MCF 10A (cell line): ENCODE data around the gene CNOT4. TPM values are rescaled to one million over a fixed set of nuclear protein-coding genes. Genes with fewer than 3 reads are reported as not detected.

ENCODE experiments used
- BruUV-seq: library from RNA; stranded (reverse); fragments of 400-500 nt; replicated peaks from 2 replicates; lab custom pipeline; 2021; lab: Mats Ljungman, UMichigan
- CTCF ChIA-PET: fragments of 300-600 bp; sonication (Branson Sonifier 250); formaldehyde crosslinking; extraction: SDS; loops from one replicate; lab custom pipeline; 2021; ENCODE audit warnings: antibody characterized with exemption, inconsistent platforms; lab: Yijun Ruan, JAX
- POLR2A ChIA-PET: fragments of 300-600, 350-650 bp; sonication (Branson Sonifier 250); formaldehyde crosslinking; extraction: SDS; loops from one replicate; lab custom pipeline; 2020; ENCODE audit warnings: antibody characterized with exemption, inconsistent platforms; lab: Yijun Ruan, JAX
- DNase-seq: peaks from one replicate; pipeline ENCODE4 v3.0.0-alpha.2; 2018; ENCODE audit not compliant: unreplicated experiment
- H3K27ac Mint-ChIP-seq: one replicate; pipeline ENCODE4 v1.8.0; 2022; ENCODE audit warnings: mild to moderate bottlenecking, low read depth, mixed read lengths; ENCODE audit not compliant: unreplicated experiment
- H3K27me3 Mint-ChIP-seq: one replicate; pipeline ENCODE4 v1.8.0; 2022; ENCODE audit warnings: mixed read lengths; ENCODE audit not compliant: insufficient read depth, unreplicated experiment
- H3K36me3 Mint-ChIP-seq: one replicate; pipeline ENCODE4 v1.8.0; 2022; ENCODE audit warnings: mild to moderate bottlenecking, moderate library complexity, mixed read lengths; ENCODE audit not compliant: insufficient read depth, unreplicated experiment
- H3K4me1 Mint-ChIP-seq: one replicate; pipeline ENCODE4 v1.8.0; 2022; ENCODE audit warnings: mixed read lengths; ENCODE audit not compliant: insufficient read depth, unreplicated experiment
- H3K4me3 Mint-ChIP-seq: one replicate; pipeline ENCODE4 v1.8.0; 2022; ENCODE audit warnings: mild to moderate bottlenecking, moderate library complexity, mixed read lengths; ENCODE audit not compliant: unreplicated experiment
- H3K9me3 Mint-ChIP-seq: one replicate; pipeline ENCODE4 v1.8.0; 2022; ENCODE audit warnings: mixed read lengths; ENCODE audit not compliant: unreplicated experiment
- intact Hi-C: fragments of 100-400 bp; cut with micrococcal nuclease; formaldehyde crosslinking; loops from 2 replicates; pipeline ENCODE4 v1.14.1; 2022
- total RNA-seq: library from RNA; stranded (reverse); gene quantifications from 2 replicates; pipeline ENCODE4 v1.2.3, GENCODE V29; 2022
- TF ChIP-seq, protein P1 (sequence below): fragments of 200-600 bp; IDR thresholded peaks from one replicate; pipeline ENCODE4 v1.8.0; 2022; ENCODE audit warnings: antibody characterized with exemption, mild to moderate bottlenecking; ENCODE audit not compliant: unreplicated experiment

The CNOT4 gene
- total RNA-seq, 1 experiment from 2014 or later: 18.5 TPM

DNA sequence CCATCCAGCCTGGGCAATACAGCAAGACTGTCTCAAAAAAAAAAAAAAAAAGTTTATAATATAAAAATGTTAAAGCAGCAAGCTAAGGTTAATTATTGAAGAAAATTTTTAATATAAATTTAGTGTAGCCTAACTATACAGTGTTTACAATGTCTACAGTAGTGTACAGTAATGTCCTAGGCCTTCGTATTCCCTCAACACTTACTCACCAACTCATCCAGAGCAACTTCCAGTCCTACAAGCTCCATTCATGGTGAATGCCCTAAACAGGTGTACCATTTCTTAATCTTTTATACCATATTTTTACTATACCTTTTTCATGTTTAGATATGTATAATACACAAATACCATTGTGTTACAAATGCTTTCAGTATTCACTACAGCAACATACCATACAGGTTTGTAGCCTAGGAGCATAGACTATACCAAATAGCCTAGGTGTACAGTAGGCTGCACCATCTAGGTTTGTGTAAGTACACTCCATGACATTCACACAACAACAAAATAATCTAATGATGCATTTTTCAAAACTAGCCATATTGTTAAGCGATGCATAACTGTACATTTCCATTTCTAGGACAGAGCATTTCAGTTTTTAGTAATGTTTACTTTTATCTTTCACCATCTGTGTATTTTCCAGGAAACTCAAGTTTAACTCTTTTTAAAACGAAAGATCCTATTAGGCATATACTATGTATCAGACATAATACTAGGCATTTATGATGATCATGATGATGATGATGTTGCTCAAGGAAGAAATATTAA lies 43.3 kb downstream of the CNOT4 start:
- H3K36me3 Mint-ChIP-seq: peaks cover 5% of the 10 kb centered on the region
- no peak overlapping the region for H3K27ac Mint-ChIP-seq
- ChIA-PET POLR2A (interaction anchor here (0.7 to 1.3 kb wide), 2 partner anchors 10 to 1561 kb away, joined by 3 read pairs; no protein-coding TSS in a partner anchor), CTCF (interaction anchor here (0.7 to 0.9 kb wide), 3 partner anchors 13 to 117 kb away, joined by 3 to 4 read pairs (median 3); no protein-coding TSS in a partner anchor)
- no peaks in the 10 kb centered on the region for H3K4me1 Mint-ChIP-seq
- H3K27me3 Mint-ChIP-seq: no peaks in the 10 kb centered on the region
- no TSS peak for BruUV-seq
- intact Hi-C loops: no loop called here
- no peaks in the 10 kb centered on the region for H3K9me3 Mint-ChIP-seq
- H3K4me3 Mint-ChIP-seq: no peak overlapping the region
- TF ChIP-seq, protein P1, sequence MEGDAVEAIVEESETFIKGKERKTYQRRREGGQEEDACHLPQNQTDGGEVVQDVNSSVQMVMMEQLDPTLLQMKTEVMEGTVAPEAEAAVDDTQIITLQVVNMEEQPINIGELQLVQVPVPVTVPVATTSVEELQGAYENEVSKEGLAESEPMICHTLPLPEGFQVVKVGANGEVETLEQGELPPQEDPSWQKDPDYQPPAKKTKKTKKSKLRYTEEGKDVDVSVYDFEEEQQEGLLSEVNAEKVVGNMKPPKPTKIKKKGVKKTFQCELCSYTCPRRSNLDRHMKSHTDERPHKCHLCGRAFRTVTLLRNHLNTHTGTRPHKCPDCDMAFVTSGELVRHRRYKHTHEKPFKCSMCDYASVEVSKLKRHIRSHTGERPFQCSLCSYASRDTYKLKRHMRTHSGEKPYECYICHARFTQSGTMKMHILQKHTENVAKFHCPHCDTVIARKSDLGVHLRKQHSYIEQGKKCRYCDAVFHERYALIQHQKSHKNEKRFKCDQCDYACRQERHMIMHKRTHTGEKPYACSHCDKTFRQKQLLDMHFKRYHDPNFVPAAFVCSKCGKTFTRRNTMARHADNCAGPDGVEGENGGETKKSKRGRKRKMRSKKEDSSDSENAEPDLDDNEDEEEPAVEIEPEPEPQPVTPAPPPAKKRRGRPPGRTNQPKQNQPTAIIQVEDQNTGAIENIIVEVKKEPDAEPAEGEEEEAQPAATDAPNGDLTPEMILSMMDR: no peak
- no peak for DNase-seq

DNA sequence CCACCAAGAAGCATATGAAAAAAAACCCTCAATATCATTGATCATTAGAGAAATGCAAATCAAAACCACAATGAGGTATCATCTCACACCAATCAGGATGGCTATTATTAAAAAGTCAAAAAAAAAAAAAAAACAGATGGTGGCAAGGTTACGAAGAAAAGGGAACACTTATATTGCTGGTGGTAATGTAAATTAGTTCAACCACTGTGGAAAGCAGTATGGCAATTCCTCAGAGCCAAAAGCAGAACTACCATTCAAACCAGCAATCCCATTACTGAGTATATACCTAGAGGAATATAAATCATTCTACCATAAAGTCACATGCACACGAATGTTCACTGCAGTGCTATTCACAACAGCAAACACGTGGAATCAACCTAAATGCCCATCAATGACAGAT lies 46.0 kb downstream of the CNOT4 start:
- BruUV-seq: no TSS peak
- POLR2A ChIA-PET: interaction anchor here (0.8 to 1.4 kb wide), 2 partner anchors 17 kb away, joined by 3 to 5 read pairs; no protein-coding TSS in a partner anchor
- intact Hi-C loops: no loop called here
- H3K4me3 Mint-ChIP-seq: no peak overlapping the region
- CTCF ChIA-PET: no interaction called here
- no peak overlapping the region for H3K27ac Mint-ChIP-seq
- no peak for DNase-seq
- H3K27me3 Mint-ChIP-seq: no peaks in the 10 kb centered on the region
- TF ChIP-seq, protein P1: no peak
- H3K36me3 Mint-ChIP-seq: peaks cover 5% of the 10 kb centered on the region
- no peaks in the 10 kb centered on the region for H3K4me1 Mint-ChIP-seq
- no peaks in the 10 kb centered on the region for H3K9me3 Mint-ChIP-seq

DNA sequence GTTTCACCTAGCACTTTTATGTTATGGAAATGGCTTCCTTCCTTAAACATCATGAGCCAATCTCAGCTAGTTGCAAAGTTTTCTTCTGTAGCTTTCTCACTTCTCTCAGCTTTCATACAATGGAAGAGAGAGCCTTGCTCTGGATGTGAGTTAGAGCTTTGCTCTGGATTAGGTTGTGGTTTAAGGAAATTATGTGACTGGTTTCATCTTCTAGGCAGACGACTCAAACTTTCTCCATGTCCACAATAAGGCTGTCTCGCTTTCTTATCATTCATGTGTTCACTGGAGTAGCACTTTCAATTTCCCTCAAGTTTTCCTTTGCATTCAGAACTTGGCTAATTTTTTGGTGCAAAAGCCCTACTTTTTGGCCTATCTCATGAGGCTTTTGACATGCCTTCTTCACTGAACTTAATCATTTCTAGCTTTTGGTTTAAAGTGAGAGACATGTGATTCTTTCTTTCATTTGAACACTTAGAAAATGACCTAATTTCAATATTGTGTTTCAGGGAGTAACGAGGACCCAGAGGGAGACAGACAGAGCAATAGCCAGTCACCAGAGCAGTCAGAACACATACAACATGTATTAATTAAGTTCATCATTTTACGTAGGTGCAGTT lies 49.8 kb downstream of the CNOT4 start:
- H3K36me3 Mint-ChIP-seq: no peaks in the 10 kb centered on the region
- no peak overlapping the region for H3K27ac Mint-ChIP-seq
- H3K4me3 Mint-ChIP-seq: no peak overlapping the region
- intact Hi-C loops: no loop called here
- CTCF ChIA-PET: interaction anchor here (0.6 to 0.7 kb wide), 2 partner anchors 8 to 45 kb away, joined by 3 to 4 read pairs; no protein-coding TSS in a partner anchor
- H3K9me3 Mint-ChIP-seq: no peaks in the 10 kb centered on the region
- TF ChIP-seq, protein P1: no peak
- peaks cover under 1% of the 10 kb centered on the region for H3K4me1 Mint-ChIP-seq
- no TSS peak for BruUV-seq
- H3K27me3 Mint-ChIP-seq: no peaks in the 10 kb centered on the region
- no peak for DNase-seq
- POLR2A ChIA-PET: no interaction called here

DNA sequence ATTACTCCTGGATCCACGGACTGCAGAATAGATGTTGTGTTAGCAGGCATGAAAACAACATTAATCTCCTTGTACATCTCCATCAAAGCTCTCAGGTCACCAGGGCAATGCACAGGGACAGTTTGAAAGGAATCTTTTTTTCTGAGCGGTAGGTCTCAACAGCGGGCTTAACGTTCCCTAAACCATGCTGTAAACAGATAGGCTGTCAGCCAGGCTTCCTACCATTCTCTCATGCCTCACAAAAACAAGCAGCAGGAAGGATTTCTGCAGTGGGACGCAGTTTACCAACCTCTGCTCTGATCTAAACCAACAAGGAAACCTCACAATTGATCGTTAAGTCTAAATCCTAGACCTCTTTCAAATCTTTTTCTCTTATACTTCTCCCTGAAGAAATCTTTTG lies 50.8 kb downstream of the CNOT4 start:
- H3K4me1 Mint-ChIP-seq: peaks cover 5% of the 10 kb centered on the region
- no TSS peak for BruUV-seq
- CTCF ChIA-PET: interaction anchor here (0.7 kb wide), 1 partner anchor 44 kb away, joined by 4 read pairs; no protein-coding TSS in a partner anchor
- intact Hi-C loops: no loop called here
- DNase-seq: no peak
- TF ChIP-seq, protein P1: no peak
- POLR2A ChIA-PET: no interaction called here
- H3K27me3 Mint-ChIP-seq: no peaks in the 10 kb centered on the region
- no peaks in the 10 kb centered on the region for H3K36me3 Mint-ChIP-seq
- H3K9me3 Mint-ChIP-seq: no peaks in the 10 kb centered on the region
- H3K27ac Mint-ChIP-seq: no peak overlapping the region
- H3K4me3 Mint-ChIP-seq: no peak overlapping the region
